Left lobe of liver (tissue), 2 donors: ENCODE data around the gene SNUPN. TPM values are rescaled to one million over a fixed set of nuclear protein-coding genes. Genes with fewer than 3 reads are reported as not detected.
A peak's percentile ranks its signal among the peaks of the same experiment; 100 is the strongest.

ENCODE experiments used
- ATAC-seq: fragments of 200-7000 bp; cut with Tn5 transposase; one replicate; pipeline ENCODE4 v1.9.1; 2020; ENCODE audit warnings: mild to moderate bottlenecking, moderate library complexity
- DNase-seq: peaks from one replicate; pipeline ENCODE4 v3.0.0-alpha.2; 2020; ENCODE audit warnings: low spot score
- total RNA-seq: library from RNA; stranded (reverse); gene quantifications from one replicate; pipeline ENCODE4 v1.2.1, GENCODE V29; 2021
- donor health status: DM: no; HTN: no; CAD: no; lungs with moderate emphysema.
- donor health status: DM: no; HTN: yes; CAD: no.

Gene SNUPN
- total RNA-seq, 1 donor from 2014 or later = 10.1 TPM

GRCh38 chr15:75654201-75654907 is 28.8 kb upstream of the SNUPN start:
- no peak for DNase-seq
- ATAC-seq = no peak

GRCh38 chr15:75653347-75653913 is 27.9 kb upstream of the SNUPN start:
- ATAC-seq (no peak), DNase-seq (no peak)

GRCh38 chr15:75651810-75652543 is 26.5 kb upstream of the SNUPN start:
- DNase-seq = no peak
- no peak for ATAC-seq

GRCh38 chr15:75650908-75651809 is 25.6 kb upstream of the SNUPN start:
- DNase-seq (peak; percentile 66), ATAC-seq (peak; percentile 5)

GRCh38 chr15:75649848-75650247 is 24.3 kb upstream of the SNUPN start:
- ATAC-seq (no peak), DNase-seq (no peak)

- no peak for ATAC-seq
- DNase-seq = no peak
Measured at GRCh38 chr15:75649045-75649761, 23.7 kb upstream of the SNUPN start.

GRCh38 chr15:75648156-75649000 is 22.9 kb upstream of the SNUPN start:
- ATAC-seq = peak; percentile 45
- peak; percentile 64 for DNase-seq

- DNase-seq (peak; percentile 88), ATAC-seq (peak; percentile 92)
Measured at GRCh38 chr15:75647370-75648155, 22.0 kb upstream of the SNUPN start, which contains the start of gene SNX33. SNX33 (plus strand) TSS chr15:75647912; CDS start chr15:75649103, 1,191 bp downstream.

GRCh38 chr15:75646944-75647364 is 21.4 kb upstream of the SNUPN start:
- no peak for DNase-seq
- peak; percentile 30 for ATAC-seq

- no peak for DNase-seq
- ATAC-seq = no peak
Measured at GRCh38 chr15:75646112-75646943, 20.8 kb upstream of the SNUPN start.

GRCh38 chr15:75644376-75644775 is 18.9 kb upstream of the SNUPN start:
- ATAC-seq (no peak), DNase-seq (no peak)

GRCh38 chr15:75641603-75642002 is 16.1 kb upstream of the SNUPN start:
- ATAC-seq = peak; percentile 13
- no peak for DNase-seq

- no peak for DNase-seq
Measured at GRCh38 chr15:75641179-75641503, 15.6 kb upstream of the SNUPN start.

GRCh38 chr15:75640483-75641178 is 15.1 kb upstream of the SNUPN start:
- no peak for DNase-seq
- peak; percentile 39 for ATAC-seq

More at GRCh38 chr15:75641179-75641503, 15.6 kb upstream of the SNUPN start:
- ATAC-seq = no peak

- ATAC-seq (peak; percentile 90), DNase-seq (peak; percentile 97)
Measured at GRCh38 chr15:75639709-75640482, 14.4 kb upstream of the SNUPN start, which contains the start of gene IMP3. IMP3 (minus strand) TSS chr15:75640224; CDS start chr15:75640168, 56 bp downstream.

GRCh38 chr15:75639191-75639708 is 13.7 kb upstream of the SNUPN start:
- DNase-seq (no peak), ATAC-seq (no peak)
